GM21360 (cell line): ENCODE measurements around the gene ARSB.

Experiments
- ATAC-seq: cut with Tn5 transposase; IDR thresholded peaks from one replicate; pipeline ENCODE4 v1.9.1; 2021; ENCODE audit warnings: mild to moderate bottlenecking, moderate library complexity; ENCODE audit not compliant: unreplicated experiment

Gene ARSB

GRCh38 chr5:78731884-78732283 is 253.2 kb downstream of the ARSB start:
- no peak for ATAC-seq

GRCh38 chr5:78730300-78731094 is 254.6 kb downstream of the ARSB start:
- no peak for ATAC-seq

GRCh38 chr5:78727786-78728761 is 257.0 kb downstream of the ARSB start:
- ATAC-seq: peak; percentile 72
